HG03196 (cell line): ENCODE results near the gene RNF157.

ENCODE experiments used
- ATAC-seq: cut with Tn5 transposase; IDR thresholded peaks from one replicate; pipeline ENCODE4 v1.9.1; 2021; ENCODE audit not compliant: unreplicated experiment

RNF157 gene

GRCh38 chr17:76142039-76142584, 98.2 kb downstream of the RNF157 start:
- no peak for ATAC-seq

DNA sequence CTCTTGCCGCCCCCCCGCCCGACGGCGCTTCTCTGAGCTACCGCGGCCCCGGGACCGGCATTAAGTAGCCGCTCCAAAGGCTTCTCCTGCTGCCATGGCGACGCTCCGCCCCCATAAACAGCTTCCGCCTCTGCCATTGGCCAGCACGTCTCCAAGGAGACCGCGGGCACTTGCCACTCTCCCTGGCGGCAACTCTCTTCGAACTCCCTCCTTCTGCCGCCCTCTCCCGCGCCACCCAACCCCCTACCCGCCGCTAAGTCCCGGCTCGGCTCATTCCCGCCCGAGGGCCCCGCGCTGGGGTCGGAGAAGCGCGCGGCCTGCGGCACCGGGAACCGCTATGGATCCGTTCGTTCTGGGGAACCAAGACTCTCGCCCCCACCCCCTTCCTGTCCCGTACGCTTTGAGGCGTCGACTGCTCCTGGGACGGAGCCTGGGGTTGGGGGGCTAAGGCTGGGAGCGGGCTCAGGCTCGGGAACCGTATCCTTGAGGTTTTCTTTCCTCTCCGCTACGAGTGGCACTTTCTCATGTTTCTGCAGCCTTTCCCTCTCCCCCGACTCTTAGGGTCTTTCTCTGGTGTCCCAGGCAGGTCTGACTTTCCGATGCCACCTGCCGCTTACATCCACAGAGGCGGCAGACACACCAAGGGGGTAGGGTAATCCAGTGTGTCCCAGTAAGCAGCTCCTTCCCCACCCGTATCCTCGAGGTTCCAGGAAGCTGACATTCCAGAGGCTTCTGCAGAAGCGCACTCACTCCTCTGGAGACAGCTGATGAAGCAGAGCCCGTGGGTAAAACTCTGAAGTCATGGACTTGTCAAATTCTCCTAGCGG, 98.9 kb downstream of the RNF157 start, which contains the start of gene FOXJ1:
FOXJ1 (minus strand) TSS at position 34 of the 827 bp plus-strand sequence. CDS start 850 bp downstream, outside the sequence.
- no peak for ATAC-seq

DNA sequence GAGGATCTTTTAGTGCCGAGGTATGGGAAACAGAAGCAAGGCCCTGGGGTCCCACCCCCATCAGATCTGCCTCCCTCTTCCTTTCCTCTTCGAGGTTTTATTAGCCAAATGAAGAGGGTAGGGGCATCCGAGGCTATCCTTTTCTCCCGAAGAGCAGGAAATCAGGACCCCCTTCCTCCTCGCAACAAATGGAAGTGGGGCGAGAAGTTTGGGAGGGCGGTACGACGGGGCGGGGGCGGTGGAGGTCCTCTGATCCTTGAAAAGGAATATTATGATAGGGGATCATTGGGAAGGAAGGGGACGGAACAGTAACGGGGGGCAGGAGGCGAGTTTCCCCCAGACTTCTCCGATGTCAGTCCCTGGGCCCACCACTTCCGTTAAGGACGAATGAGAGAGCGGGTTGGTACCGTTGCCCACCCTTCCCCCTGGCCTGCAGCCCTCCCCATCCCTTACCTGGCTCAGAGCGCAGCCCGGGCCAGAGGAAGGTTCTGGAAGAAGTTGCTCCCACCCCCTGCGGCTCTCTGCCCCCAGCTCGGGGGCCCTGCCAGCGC, 99.6 kb downstream of the RNF157 start:
- no peak for ATAC-seq

GRCh38 chr17:76139801-76140660, 100.3 kb downstream of the RNF157 start:
- ATAC-seq: no peak

DNA sequence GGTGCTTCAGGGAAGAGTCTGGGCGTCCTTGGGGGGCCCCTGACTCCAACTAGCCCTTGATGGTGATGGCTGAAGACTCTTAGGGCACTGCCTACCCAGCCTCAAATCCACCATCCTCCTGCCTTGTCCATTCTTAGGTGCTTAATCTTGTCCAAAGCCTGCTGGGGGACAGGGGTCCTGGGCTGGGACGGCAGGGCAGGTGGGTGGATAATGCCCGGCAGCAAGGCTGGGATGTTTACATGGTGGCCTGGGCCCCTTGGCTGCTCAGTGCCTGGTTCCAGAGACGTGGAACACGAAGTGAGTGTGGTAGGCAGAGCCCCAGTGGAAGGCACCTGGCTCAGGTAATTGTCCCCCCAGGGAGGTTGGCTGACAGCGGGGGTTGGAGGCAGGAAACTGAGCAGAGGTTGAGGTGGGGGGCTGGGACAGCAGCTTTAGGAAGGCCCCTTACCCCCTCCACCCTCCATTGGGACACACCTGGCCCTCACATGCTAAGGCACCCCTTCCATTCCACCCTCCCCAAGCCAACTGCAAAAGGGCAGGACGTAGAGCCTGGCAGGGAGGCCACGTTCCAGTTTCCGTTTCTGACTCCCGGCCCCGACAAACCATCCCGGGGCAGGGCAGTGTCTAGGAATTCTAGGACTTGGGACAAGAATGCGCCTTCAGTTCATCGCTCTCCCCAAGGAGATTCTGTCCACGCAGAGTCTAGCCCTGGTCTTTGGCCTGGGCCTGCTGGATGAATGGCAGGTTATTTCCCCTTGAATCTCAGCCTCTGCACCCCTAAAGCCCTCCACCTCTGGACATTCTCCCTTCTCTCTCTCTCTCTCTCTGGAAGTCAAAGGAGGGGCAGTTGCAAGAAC, 101.2 kb downstream of the RNF157 start:
- ATAC-seq: no peak

- ATAC-seq: no peak
Observed at GRCh38 chr17:76138234-76138895, 101.9 kb downstream of the RNF157 start.

DNA sequence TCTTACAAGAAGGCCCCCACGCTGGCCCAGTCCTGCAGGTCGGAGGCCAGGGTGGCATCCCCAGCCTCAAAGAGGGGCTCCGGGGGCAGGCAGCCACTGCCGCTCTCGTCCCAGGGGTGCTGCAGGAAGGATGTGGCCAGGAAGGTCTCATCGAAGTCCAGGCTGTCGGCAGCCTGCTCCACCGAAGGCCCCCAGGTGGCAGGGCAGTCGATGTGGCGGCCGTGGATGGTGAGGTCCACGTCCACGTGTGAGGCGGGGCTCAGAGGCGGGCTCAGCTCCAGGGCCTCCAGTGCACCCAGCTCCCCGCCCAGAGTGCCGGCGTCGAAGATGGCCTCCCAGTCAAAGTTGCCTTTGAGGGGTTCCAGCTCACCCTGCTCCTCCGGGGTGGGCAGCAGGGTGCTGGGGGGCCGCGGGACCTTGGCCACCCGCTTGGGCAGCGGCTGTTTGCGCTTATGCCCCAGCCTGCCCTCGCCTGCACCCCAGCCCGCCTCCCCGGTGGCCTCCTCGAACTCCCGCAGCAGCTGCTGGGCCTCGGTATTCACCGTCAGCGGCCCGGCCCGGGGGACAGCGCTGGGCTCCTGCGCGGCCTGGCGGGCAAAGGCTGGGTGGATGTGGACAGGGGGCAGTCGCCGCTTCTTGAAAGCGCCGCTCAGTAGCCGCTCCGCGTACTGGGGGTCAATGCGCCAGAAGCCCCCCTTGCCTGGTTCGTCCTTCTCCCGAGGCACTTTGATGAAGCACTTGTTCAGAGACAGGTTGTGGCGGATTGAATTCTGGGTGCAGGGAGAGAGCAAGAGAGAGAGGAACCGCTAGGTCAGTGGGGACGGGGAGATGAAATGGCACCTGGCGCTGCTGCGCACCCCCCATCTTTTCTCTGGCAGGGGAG, 102.7 kb downstream of the RNF157 start:
- no peak for ATAC-seq

GRCh38 chr17:76137001-76137350, 103.3 kb downstream of the RNF157 start:
- no peak for ATAC-seq

- ATAC-seq: no peak
Observed at GRCh38 chr17:76136276-76137000, 103.9 kb downstream of the RNF157 start.

- ATAC-seq: no peak
Observed at GRCh38 chr17:76135810-76136188, 104.5 kb downstream of the RNF157 start.

- no peak for ATAC-seq
Observed at GRCh38 chr17:76134911-76135809, 105.1 kb downstream of the RNF157 start.

GRCh38 chr17:76132574-76133338, 107.5 kb downstream of the RNF157 start:
- no peak for ATAC-seq

GRCh38 chr17:76131692-76132573, 108.4 kb downstream of the RNF157 start:
- no peak for ATAC-seq

- no peak for ATAC-seq
Observed at GRCh38 chr17:76131051-76131691, 109.1 kb downstream of the RNF157 start.

GRCh38 chr17:76130473-76130872, 109.8 kb downstream of the RNF157 start:
- ATAC-seq: no peak
